Heart left ventricle (tissue), 13 donors: Measurements from ENCODE around the gene ZWILCH.

ENCODE experiments used
- POLR2A ChIP-seq, 2 donors: fragments of 450-650 bp; IDR thresholded peaks; one replicate each; pipeline ENCODE4 v1.6.1; 2017; ENCODE audit warnings: antibody characterized with exemption in 2 of 2, mild to moderate bottlenecking in 2 of 2, moderate library complexity in 2 of 2
- TF ChIP-seq, protein P1 (sequence below), 12 donors: fragments of 200-600 bp; sonication (generic) in 4 of 12; IDR thresholded peaks; one replicate each; pipeline versions ENCODE4 v1.5.0 to v1.8.0; 2018 to 2022; ENCODE audit warnings: antibody characterized with exemption in 12 of 12, mild to moderate bottlenecking in 5 of 12
- donor health status: ischemic (EF 13 %, LVEDD 7.1; RV severe dilation, severe dysfunction).
- donor health status: DM: no; HTN: yes; CAD: no.
- donor health status: DM: no; HTN: no; CAD: no.
- donor health status: ischemic (EF 25% LVEDD 6.9; RV normal size, moderate dysfunction).
- donor health status: ischemic (EF 25% LVEDD 5.7; RV mildly dilated, moderate dysfunction).
- donor health status: ischemic (EF 35%, LVEDD 5.7; RV mildly dilated, moderate dysfunction).
- donor health status: nonischemic (EF 11% LVEDD 7.7; RV severe dilation, severe dysfunction).
- donor health status: DM: yes; HTN: yes; CAD: no.
- donor health status: PGD.
- donor health status: ischemic (EF 29% LVEDD 5.4; RV normal size, mild dysfunction).
- donor health status: nonischemic (EF 23%, LVEDD 6.1; RV moderate dilation, normal function).

DNA sequence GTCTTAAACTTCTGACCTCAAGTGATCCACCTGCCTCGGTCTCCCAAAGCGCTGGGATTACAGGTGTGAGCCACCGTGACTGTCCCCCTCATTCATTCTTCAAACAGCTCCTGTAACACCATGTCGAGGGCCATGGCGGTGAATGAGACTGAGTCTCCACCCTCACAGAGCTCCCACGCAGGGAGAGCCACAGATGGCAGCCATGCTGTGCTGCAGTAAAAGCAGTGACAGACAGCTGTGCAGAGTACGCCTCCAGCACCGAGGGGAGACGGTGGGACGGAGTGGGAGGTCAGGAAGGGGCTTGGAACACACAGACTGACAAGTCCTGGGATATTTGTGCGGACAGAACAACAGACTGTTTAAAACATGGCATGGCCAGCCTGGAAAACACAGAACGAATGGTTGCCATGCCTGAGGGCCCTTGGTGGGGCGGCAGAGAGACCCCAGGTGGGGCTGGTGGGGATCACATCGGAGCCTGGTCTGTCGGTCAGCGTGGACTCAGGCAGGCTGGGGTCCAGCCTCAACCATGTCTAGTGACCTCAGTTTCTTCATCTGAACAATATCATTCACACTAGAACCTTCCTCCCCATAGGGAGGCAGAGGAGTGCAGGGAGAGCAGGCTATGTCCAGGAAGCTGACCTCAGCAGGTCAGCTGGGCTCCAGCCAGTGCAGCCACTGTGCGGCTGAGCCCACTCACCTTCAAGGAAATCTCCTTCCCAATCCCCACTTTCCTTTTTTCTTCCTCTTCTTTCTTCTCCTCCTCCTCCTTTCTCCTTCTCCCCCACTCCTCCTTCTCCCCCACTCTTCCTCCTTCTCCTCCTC is 81.2 kb downstream of the ZWILCH start:
- TF ChIP-seq, protein P1, sequence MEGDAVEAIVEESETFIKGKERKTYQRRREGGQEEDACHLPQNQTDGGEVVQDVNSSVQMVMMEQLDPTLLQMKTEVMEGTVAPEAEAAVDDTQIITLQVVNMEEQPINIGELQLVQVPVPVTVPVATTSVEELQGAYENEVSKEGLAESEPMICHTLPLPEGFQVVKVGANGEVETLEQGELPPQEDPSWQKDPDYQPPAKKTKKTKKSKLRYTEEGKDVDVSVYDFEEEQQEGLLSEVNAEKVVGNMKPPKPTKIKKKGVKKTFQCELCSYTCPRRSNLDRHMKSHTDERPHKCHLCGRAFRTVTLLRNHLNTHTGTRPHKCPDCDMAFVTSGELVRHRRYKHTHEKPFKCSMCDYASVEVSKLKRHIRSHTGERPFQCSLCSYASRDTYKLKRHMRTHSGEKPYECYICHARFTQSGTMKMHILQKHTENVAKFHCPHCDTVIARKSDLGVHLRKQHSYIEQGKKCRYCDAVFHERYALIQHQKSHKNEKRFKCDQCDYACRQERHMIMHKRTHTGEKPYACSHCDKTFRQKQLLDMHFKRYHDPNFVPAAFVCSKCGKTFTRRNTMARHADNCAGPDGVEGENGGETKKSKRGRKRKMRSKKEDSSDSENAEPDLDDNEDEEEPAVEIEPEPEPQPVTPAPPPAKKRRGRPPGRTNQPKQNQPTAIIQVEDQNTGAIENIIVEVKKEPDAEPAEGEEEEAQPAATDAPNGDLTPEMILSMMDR (IDR thresholded peaks at IDR 0.05) = no peak
- TF ChIP-seq POLR2A (IDR thresholded peaks at IDR 0.05) = no peak
